G401 (cell line): Measurements from ENCODE around the gene RCSD1. TPM values are rescaled to one million over a fixed set of nuclear protein-coding genes. Genes with fewer than 3 reads are reported as not detected.

Source experiments
- DNase-seq: peaks from one replicate; pipeline ENCODE4 v3.0.0-alpha.2; 2015; ENCODE audit warnings: low spot score
- in situ Hi-C: cut with HindIII; loops from 2 replicates; pipeline ENCODE4 v1.10.0; 2016; ENCODE audit warnings: low sequenced_read_pairs, mixed read lengths
- total RNA-seq: library from RNA; depleted of rRNA; stranded (reverse); fragments of >200 nt; shearing (Covaris generic); gene quantifications from 2 replicates; pipeline ENCODE4 v1.2.3, GENCODE V29; 2014

The RCSD1 gene
- total RNA-seq, 1 experiment from 2014 or later: not detected

DNA sequence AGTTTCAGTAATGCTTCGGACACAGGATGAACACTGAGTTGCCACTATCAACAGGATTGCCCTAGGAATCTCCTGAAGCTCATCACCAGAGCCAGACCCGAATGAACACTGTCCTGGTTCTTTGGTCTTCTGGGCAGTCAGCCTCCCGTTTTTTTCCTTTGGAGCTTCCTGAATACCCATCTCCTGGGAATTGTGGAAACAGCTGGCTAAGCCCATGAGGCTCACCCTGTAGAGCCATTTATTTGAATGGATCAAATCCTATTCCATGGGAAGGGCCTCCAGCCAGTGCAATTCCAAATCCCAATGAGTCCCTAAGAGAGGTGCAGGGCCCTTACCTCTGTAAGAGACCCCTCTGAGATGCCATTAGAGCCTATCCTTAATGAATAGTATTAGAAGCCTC, 5.9 kb downstream of the RCSD1 start:
- in situ Hi-C loops: no loop called here
- DNase-seq: no peak

DNA sequence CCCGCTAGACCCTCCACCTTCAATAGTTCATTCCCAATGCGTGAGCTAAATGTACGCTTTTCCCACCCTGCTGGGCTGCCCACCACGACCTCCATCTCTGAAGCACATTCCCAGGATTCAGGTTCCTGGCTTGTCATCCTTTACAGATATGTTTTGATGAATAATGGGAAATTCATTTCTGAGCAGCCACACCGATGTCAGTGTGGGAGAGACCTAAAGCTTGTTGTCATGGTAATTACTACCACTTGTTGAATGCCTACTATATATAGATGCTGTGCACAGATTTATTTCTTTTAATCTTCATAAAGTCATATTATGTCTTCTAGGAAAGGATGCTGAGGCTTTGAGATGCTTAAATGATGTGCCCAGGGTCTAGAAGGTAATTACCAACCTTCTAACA, 8.0 kb downstream of the RCSD1 start:
- no peak for DNase-seq
- in situ Hi-C loops: no loop called here

DNA sequence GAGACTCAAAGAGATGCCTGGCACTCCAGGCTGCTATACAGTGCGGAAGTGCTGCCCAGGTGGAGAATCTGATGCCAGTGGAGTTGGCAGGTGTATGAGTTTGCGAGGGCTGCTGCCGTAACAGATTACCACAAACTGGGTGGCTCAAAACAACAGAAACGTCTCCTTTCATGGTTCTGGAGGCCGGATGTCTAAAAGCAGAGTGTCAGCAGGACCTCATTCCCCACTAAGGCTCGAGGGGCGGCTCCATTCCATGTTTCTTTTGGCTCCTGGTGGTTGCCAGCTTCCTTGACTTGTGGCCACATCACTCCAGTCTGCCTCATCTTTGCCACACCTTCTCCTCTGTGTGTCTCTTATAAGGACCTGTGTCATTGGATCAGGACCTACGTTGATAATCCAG, 10.0 kb downstream of the RCSD1 start:
- in situ Hi-C loops: no loop called here

DNA sequence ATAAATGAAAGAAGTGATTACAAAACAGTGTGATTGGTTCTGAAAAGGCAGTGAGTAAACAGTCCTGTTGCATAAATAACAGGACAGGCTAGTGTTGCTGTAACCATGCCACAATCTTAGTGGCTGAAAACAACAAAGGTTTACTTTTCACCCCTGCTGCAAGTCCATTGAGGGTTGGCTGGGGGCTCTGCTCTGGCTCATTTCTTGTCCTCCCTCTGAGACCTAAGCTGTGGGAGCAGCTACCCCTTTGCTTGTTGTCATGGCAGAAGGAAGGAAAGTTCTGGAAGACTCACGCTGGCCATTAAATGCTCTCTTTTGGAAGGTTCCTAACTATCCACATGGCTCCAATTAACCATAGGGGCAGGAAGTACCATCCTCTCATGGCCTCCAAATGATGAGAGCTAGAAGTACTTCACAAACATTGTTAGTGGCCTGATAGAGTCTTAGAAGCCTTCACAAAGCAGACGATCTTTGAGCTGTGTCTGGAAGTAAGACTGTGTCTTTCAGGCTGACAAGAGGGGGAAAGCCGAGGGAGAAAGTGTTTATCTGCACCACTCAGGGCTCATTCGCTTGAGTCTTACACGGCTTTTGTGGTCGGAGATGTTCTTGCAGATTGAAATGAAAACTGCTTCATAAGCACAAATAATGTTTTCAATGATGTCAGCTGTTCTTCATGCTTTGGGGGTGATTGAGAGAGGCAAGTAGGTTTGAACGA, 11.9 kb downstream of the RCSD1 start:
- in situ Hi-C loops: no loop called here
- DNase-seq: no peak

More for the DNA sequence above, 10.0 kb downstream of the RCSD1 start:
- DNase-seq: no peak

DNA sequence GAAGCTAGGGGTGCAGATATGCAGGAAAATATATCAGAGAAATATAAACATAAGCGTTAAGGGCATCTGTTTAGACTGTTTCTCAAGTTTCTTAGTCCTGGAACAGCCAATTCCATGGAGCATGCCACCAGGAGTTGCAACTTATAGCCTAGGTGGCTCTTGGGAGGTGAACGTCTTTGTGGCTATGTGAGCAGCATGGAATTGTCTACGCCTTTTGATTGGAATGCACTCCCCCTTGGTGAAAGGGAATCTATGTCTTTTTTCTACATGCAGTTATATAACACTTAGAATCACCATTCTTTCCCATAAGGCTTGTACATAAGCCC, 12.4 kb downstream of the RCSD1 start:
- in situ Hi-C loops: no loop called here

DNA sequence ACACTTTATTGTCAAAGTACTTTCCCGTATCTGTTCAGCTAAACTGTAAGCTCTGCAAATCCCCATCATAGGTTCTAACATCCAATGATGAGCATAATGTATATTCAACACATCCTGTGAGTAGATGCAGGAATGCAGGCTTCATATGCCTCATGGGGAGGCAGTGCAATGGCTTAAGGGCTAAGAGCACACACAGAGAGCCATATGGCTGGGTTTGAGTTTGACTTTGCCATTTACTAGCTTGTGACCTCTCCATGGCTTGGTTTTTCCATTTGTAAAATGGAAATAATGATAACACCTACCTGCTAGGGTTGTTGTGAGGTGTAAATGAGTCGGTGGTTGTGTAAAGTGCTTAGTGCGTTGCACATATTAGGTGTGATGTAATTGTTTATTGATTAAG, 13.4 kb downstream of the RCSD1 start:
- in situ Hi-C loops: no loop called here
- DNase-seq: no peak

More for the DNA sequence above, 12.4 kb downstream of the RCSD1 start:
- no peak for DNase-seq

DNA sequence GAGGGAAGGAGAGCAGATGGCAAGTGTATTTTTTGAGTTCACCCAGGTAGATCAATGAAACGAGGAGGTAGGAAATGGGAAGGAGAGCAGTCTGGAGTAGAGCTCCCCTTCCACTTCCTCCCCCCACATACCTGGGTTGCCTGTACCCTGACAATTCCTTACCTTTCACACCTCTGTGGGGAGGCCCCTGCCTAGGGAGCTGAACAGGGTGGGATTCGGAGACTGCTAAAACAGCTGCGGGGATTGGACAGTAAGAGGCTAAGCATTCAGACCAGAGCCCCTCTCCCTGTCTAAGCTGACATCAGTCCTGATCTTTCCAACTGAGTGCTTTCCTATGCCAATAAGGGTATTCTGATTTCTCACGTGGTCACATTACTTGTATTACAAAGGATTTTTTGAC, 14.5 kb downstream of the RCSD1 start:
- no peak for DNase-seq
- in situ Hi-C loops: no loop called here

DNA sequence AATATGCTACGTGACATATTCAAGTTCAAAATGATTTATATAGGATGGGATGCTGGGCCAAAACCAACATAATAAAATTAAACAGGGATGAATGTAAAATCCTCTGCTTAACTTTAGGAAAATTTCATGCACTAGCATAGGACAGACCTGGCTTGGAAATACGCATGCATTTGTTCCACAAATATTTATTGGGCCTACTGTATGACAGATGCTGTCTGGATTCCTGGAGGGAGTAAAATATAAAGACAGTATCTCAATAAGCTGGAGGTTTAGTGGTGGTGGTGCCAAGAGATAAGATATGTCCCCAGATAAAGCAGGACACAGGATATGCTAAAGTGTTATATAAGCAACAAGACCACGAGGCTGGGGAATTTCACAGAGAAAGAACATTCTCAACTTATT, 15.1 kb downstream of the RCSD1 start:
- in situ Hi-C loops: no loop called here
- DNase-seq: no peak

DNA sequence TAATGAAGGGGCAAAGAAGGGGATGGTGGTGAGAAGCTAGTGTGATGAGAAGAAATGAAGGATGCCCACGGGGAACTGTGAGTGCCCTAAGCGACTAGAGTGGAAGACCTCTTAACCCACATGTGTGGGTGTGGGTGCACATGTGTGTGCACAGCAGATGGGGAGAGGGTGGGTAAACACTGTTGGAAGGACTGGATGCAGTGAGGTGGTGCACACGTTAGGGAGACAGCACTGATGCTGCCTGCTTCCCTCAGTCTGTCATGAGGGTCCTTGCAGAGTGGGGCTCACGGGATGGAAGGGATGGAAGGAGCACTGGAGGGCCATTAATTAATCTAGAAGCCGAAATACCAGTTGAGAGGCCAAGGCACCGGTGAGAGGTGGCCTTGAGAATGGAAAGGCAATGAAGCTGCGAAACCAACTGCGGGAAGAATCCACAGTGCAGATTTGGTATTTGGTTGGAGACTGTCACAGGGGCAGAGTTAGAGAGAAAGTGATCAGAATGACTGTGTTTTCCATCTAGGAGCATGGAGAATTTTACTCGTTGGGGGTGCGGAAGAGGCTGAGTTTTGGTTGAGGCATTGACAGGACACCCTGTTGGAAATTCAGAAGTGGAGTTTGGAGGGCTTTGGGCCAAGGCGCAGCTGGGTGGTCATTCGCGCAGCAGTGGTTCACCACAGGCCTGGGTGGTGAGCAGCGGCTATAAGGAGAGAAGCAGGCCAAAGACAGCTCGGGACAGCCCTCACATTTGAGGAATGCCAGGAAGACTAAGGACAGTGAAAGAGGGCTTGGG, 15.8 kb downstream of the RCSD1 start:
- in situ Hi-C loops: no loop called here
- DNase-seq: no peak

DNA sequence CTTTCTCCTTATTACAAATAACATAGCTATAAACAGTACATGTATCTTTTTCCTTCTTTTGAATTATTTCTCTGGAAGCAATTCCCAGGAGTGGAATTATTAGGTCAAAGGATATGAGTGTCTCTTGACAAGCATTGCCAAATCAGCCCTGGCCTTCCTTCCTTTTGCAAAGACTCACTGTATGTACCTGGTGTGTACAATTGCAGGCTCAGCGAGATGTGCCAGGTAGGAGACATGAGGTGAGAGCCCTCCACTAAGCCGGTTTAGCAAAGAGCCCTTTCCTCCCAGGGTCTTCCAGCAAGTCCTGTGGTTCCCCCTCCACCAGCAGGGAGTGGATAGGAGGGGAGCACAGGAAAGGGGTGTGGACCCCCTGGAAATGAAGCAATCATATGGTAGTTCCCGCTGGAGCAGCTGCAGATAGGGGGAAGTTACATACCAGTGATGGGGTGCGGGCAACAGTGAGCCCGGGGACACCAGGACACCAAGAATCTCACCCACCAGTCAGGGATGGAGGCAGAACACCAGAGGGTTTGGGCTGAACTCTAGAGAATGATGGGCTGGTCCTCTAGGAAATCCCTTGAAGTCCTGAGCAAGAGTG, 18.3 kb downstream of the RCSD1 start:
- DNase-seq: no peak
- in situ Hi-C loops: no loop called here

DNA sequence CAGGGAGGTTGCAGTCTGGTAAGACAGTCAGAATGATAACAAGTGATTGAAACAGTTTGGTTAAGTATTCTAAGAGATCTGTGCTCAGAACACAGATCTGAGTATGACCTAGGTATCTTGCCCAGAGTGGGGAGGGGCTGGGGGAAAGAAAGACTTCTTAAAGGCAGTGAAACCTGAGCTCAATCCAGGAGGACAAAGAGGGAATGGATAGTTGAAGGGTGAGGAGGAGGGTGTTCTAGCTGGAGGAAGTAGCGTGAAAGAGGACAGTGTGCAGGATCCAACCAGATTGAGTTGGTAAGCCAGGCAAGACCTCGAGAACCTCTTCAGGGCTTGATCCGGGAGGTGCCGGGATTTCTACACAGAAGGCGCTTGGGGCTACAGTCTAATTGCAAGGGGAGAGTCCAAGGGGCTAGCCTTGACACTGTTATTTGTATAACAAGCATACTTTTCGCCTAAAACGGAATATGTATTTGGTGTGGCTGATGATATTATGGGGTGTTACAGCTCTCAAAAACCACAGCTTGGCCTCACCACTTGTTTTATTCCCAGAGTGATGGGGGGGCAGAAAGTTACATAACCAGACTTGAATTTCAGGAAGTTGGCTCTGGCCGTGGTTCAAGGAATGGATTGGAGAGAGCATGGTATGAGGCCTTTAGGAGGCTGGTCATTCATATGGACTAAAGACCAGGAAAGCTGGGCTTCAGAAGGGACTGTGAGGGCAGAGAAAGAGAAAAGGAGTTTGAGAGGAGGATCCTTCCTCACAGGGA, 19.1 kb downstream of the RCSD1 start:
- DNase-seq: no peak
- in situ Hi-C loops: no loop called here

DNA sequence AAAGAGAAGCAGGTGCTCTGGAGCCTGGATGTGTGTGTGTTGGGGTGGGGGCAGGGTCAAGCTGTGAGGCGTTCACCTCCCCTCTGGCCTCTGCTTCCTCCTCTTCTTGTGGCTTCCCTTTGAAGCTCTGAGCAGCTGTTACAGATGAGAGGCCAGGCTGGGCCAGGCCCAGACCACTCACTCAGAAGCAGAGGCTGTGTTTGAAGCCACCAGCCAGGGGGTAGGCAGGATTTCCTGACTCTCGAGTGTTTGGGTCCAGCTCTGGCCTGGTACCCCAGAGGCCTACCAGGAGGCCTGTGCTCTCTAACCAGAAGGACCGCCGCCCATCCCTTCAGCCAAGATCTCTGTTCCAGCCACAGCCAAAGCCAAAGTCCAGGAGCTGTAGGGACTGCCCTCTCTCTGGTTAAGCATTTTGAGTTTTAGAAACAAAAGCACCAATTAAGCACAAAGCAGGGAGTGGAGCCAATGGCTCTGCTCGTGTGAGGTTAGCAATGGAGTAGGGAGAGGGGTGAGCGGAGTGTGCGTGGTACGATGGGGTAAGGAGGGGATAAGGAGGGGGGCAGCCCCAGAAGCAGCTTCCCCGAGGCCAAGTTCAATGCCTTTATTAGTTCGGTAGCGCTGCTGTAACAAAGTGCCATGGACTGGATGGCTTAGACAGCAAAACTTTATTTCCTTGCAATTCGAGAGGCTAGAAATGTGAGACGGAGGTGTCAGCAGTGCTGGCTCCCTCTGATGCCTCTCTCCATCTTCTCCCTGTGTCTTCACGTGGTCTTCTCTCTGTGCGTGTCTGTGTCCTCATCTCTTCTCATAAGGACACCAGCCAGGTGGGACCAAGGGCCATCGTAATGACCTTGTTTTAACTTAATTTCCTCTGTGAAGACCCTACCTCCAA, 20.5 kb downstream of the RCSD1 start:
- in situ Hi-C loops: no loop called here
- no peak for DNase-seq

DNA sequence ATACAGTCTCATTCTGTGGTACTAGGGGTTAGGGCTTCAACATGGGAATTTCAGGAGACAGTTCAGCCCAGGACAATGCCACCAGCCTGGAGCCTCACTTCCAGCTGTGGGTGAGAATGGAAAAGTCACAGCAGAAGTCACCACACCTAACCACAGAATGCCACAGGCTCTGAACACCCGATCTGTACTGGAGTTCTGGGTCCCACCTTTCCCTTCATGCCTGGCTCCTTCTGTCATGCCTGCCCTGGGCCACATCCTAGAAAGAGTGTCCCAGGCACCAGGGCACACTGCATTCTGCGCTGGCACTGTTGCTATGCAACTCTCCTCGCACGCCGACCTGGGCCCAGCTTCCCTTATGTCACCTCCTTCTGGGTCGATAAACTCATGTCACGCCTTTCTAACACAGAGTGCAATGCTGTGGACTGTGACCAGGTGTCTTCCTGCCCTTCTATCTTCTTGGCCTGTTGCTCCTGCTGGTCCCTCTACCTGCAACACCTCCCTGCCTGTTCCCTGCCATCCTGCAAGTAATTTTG, 21.2 kb downstream of the RCSD1 start:
- in situ Hi-C loops: no loop called here
- DNase-seq: no peak

DNA sequence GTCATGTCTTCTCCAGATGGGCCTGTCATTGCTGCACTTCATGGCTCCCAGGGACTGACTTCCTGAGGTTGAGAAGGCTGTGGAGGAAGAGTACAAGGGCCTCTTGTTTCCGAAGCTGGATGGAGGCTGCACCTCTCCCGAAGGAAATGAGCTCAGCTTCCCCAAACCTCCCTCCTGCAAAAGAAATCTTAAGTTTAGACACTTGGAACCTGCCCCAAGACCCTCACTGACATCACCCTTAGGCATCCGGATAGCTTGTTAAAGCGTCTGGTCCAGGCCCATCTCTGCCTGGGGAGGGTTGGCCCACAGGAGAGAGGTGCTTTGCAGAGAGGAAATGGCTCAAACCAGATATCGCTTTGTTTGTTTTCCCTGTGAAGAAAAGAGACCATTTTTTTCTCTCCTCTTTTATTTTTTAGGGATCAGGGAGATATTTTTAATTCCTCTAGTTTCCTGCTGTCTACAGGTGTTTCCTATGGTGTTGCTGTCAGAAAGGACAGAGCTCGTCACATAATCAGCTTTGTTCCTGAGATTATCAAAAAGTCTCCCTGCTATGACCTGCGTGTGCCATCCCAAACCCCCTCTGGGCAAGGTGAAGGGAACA, 25.0 kb downstream of the RCSD1 start:
- no peak for DNase-seq
- in situ Hi-C loops: no loop called here

DNA sequence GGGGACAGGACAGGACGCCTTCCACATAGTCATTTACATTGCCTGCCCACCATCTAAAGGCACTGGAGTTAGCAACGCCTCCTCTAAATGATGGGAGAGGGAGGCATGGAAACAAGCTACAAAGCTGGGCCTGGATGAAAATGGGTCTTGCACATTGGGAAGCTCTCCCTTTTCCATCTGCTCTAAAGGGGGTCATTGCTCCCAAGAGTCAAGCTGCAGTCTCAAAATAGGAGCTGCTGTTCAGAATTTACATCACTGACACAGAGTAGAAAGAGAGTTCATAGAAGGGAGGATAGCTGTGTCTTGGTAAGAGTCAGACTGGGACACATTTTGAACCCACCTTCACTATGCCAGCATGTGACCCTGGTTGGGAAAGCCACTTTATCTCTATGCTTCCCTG, 26.6 kb downstream of the RCSD1 start:
- in situ Hi-C loops: no loop called here
- no peak for DNase-seq

DNA sequence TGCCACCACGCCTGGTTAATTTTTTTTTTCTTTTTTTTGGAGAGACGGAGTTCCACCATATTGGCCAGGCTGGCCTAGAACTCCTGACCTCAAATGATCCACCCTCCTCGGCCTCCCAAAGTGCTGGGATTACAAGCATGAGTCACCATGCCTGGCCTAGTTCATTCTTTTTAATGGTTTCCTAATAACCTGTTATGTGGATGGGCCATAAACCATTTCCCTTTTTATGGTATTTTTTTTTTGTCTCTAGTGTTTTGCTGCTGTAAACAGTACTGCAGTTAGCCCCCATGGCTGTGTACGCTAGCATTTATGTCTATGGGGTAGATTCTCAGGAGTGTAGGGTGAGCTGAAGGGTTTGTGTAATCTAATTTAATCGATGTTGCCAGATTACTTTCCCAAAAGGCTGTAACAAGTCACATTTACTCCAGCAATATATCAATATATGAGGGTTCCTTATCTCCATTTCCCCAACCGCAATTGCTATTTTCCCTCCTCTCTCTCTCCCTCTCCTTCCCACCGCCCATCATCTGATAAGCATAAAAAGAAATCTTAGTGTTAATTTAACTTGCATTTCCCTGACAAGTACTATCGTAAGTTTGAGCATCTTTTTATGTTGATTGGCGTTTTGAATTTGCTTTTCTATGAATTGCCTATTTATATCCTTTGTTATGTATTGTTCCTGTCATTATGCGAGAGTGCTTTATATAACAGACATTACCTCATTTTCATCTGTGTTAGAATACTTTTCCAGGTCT, 28.7 kb downstream of the RCSD1 start:
- in situ Hi-C loops: no loop called here
- DNase-seq: no peak

DNA sequence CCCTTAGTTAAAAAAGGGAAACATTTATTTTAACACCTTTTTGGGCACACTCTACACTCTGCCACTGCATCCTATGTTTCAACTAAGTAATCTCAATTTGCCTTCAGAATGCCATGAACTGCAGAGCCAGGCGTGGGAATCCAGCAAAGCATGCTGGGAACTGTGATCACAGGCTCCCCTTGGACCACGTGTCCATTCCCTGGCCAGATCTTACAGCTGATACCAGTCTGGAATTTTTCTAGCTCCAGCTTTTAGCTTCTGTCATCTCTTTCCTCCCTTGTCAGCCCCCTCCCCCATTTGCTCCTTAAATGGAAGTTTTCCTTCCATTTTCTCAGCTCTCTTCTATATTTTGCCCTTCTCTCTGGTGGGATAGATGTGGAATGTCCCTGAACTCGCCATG, 29.4 kb downstream of the RCSD1 start:
- no peak for DNase-seq
- in situ Hi-C loops: no loop called here

DNA sequence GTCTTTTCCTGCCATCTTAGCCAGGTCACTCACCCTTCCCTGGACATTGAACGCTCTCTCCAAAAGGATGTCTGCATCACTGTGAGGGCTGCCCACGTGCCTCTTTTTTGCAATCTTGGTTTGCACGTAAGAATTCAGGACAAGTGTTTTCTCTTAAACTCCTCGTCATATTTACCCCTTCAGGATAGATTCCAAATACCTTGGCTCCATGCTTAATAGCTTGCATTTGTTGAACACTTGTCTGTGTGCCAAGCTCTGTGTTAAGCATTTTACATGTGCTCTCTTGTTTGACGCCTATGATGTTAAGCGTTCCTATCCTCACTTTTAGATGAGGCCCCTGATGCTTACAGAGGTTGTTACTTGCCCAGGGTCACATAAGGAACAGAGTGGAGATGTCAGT, 29.8 kb downstream of the RCSD1 start:
- no peak for DNase-seq

More for the DNA sequence above, 29.8 kb downstream of the RCSD1 start:
- in situ Hi-C loops: no loop called here
